Stimulated activated CD4-positive, alpha-beta T cell treated with anti-CD3 and anti-CD28 coated beads, Interleukin-2, amount 100 ng/mL, for 48 hours (primary cell): Measurements from ENCODE around the gene TNFAIP8L1.
A peak's percentile ranks its signal among the peaks of the same experiment; 100 is the strongest.
"Not testable (repeated sequence)": the region's sequence is repeated elsewhere in the genome, so short reads cannot be mapped to it uniquely, and the experiment has no call there.

Experiments
- DNase-seq, 2 donors: peaks; one replicate each; pipeline ENCODE4 v3.0.0-alpha.2; 2020

TNFAIP8L1 gene

DNA sequence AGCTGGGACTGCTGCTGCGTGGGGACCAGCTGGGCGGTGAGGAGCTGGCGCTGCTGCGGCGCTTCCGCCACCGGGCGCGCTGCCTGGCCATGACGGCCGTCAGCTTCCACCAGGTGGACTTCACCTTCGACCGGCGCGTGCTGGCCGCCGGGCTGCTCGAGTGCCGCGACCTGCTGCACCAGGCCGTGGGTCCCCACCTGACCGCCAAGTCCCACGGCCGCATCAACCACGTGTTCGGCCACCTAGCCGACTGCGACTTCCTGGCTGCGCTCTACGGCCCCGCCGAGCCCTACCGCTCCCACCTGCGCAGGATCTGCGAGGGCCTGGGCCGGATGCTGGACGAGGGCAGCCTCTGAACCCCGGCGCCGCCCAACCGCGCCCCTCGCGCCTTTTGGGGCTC is 12.8 kb downstream of the TNFAIP8L1 start:
- DNase-seq: no peak

DNA sequence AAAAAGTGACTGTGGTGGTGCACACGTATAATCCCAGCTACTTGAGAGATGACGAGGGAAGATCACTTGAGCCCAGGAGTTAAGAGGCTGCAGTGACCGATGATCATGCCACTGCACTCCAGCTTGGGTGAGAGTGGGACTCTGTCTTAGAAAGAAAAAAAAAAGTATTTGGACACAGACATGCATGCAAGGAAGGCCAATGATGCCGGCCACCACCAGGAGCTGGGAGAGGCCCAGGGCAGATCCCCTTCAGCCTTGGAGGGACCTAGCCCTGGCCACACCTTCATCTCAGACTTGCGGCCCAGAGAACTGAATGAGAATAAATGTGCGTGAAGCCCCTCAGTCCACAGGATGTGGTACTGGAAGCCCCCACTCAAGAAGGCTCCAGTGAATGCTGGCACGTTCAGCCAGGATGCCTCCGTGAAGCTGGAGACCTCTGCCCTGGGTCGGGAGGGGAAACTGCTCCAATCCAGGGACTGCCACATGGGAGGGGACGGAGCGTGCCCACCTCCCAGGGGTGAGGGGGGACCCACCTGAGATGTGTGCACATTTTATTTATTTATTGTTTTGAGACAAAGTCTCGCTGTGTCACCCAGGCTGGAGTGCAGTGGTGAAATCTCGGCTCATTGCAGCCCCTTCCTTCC is 14.6 kb downstream of the TNFAIP8L1 start:
- no peak for DNase-seq

GRCh38 chr19:4654437-4655361 is 15.4 kb downstream of the TNFAIP8L1 start:
- no peak for DNase-seq

DNA sequence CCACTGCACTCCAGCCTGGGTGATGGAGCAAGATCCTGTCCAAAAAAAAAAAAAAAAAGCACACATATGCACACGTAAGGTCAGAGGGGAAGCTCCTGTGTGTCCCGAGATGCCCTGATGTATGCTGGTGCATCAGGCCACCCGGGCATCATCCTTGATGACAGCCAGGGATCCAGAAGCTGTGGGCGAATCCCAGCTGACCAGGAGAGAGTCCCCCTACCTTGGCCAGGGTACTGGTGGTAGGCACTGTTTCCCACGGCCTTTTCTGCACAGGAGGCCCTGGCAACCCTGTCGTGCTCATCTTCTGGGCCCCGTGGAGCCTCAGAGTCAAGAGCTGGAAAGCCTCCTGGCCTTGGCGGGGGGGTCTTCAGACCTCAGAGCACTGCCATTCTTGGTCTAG is 16.8 kb downstream of the TNFAIP8L1 start:
- DNase-seq: no peak

DNA sequence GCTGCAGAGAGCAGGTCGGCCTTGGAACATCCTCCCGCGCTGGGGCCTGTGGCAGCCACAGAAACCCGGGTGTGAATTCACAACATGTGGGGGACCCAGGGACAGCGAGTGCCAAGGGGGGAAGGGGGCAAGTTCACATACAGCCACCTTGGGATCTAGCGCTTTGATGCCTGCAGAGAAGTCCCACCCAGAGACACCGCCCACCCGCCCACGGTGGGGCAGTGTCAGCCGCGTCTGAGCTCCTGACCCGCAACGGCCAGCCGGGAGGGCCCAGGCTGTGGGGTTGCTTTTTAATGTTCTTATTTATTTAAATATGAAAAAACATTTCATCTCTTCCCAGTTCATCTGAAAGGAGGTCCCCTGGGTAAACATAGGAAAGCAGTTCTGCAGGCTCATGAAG is 17.9 kb downstream of the TNFAIP8L1 start:
- DNase-seq: no peak

GRCh38 chr19:4657835-4658234 is 18.5 kb downstream of the TNFAIP8L1 start:
- no peak for DNase-seq

DNA sequence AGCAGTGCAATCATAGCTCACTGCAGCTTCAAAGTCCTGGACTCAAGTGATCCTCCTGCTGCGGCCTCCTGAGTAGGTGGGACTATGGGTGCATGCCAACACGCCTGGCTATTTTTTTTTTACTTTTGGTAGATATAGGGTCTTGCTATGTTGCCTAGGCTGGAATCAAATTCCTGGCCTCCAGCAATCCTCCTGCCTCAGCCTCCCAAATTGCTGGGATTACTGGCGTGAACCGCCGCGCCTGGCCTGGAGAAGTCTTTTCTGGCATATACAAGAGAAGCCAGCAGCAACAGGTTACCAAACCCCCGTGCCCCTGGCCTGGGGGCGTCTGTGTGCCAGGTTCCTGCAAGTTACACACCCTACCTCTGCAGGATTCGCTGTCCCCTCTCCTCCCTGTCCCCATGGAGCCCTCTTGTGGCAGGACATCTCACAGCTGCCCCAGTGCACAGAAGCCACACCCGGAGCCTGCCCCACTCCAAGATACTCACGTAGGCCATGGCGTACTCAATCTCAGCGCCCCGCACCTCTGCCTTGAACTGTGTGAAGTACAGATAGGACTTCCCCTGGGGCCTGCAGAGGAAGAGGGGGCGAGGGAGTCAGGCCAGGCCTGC is 21.0 kb downstream of the TNFAIP8L1 start:
- DNase-seq: no peak

GRCh38 chr19:4660993-4661392 is 21.7 kb downstream of the TNFAIP8L1 start:
- no peak for DNase-seq

- no peak for DNase-seq
Observed at GRCh38 chr19:4662020-4662695, 22.8 kb downstream of the TNFAIP8L1 start.

DNA sequence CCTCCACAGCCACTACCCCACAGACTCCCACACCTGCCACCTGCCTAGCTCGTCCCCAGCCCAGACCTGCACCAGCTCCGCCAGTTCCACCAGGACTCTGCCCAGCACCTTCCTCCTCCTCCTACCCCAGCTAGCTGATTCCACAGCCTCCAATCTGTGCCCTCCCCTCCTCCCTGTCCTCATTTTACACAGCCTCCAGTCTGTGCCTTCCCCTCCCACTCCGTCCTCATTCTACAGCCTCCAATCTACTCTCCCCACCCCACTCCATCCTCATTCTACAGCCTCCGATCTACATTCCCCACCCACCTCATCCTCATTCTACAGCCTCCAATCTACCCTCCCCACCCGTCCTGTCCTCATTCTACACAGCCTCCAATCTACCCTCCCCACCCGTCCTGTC is 23.5 kb downstream of the TNFAIP8L1 start:
- no peak for DNase-seq

DNA sequence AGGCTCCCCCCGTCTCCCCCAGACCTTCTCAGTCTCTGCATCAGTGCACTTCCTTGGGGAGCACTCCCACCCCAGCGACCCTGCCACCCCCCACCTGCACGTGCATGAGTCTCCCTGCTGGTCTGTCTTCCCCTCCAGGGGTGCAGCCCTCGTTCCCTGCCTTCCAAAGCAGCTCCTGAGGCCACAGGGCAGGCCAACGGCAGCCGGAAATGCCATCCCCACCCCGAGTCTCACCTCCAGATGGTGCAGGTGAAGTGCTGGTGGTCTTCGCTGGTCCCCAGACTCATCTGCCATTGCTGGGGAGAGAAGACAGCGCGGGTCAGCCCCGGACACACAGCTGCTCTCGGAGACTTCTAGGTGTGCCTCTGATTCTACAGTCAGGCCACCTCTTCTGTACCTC is 25.3 kb downstream of the TNFAIP8L1 start:
- DNase-seq: no peak

DNA sequence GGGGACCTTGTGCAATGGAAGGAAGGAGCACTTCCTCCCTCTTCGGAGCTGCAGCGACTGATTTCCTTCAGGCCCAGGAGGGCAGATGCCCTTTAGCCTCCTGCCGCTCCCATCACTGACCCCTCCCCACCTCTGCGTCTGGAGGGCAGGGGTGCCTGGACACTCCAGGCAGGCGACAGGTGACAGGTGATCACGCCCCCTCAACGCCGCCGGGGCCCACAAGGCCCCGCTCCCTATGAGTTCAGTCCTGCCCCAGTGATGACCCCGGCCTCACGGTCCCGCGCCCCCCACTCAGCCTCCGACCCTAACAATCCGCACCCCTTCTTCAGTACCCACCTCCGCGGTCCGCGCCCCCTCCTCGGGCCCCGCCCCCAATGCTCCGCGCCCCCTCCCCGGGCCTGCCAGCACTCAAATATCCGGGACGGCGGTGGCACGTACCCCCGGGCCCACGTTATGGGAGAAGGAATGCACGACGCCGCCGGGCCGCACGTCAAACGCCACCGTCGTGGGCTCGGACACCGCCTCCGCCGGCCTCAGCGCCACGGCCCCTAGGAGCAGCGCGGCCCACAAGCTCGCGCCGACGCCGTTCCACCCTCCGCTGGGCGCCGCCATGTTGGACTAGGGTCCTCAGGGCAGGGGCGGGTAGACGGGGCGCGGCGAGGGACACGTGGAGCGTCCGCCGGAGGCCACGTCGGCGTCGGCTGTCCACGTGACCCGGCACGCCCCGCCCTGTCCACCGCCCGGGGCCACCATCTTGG is 30.6 kb downstream of the TNFAIP8L1 start, which contains the start of gene MYDGF:
MYDGF (minus strand) TSS at position 620 of the 758 bp plus-strand sequence; CDS start at position 612, 8 bp downstream.
- peak; percentile 91 to 93 for DNase-seq

DNA sequence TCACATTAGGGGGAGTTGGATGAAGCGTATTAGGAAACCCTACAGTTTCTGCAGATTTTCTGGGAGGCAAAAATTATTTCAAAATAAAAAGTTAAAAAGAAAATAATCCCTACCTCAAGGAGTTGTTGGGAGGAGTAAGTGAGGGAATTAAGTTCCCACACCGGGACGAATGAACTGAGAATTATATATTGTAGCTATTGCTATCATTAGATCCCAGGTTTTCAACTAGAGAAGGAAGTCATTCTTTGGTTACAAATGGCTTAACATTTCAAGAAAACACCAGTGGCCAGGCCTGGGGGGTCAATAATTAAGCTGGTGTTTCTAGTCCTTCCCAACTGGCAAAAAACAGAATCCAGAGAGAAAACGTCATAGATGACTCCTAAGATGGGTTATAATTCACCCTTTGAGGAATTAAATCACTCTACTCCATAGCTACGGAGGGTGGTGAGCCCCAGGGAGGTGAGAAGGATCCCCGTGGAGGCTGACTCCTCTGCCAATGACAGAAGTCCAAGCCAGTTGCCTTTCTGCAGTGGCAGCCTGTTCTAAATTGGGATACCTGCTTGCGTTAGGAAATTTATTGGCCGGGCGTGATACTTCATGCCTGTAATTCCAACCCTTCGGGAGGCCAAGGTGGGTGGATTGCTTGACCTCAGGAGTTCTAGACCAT is 32.0 kb downstream of the TNFAIP8L1 start:
- no peak for DNase-seq

DNA sequence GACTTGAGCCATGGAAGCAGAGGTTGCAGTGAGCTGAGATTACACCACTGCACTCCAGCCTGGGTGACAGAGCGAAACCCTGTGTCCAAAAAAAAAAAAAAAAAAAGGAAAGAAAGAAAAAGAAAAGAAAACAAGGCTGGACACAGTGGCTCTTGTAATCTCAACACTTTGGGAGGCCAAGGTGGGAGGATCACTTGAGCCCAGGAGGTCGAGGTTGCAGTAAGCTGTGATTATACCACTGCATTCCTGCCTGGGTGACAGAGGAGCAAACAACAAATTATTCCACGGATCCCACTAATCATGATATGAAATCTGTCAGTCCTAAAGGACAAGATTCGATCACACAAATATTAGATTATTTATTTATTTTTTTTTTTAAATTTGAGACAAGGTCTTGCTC is 33.9 kb downstream of the TNFAIP8L1 start:
- no peak for DNase-seq

- DNase-seq: no peak
Observed at GRCh38 chr19:4673726-4674125, 34.4 kb downstream of the TNFAIP8L1 start.

DNA sequence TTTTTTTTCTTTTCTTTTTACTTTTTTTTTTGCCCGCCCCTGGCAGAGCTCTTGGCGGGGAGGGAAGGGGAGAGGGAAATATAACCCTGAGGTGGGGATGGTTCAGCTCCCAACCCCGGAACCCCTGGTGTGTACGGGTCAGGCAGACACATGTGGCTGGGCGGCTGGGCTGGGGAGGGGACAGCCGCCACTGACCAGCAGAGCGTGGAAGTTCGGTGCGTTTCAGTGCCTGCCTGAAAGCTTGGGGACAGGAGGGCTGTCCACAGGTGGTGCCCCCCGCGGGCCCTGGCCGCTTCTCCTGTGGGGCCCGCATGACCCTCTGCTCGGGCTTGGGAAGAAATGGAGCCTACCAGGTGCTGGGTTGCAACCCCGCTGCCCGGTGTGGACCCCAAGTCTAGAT is 36.0 kb downstream of the TNFAIP8L1 start:
- DNase-seq: no peak

DNA sequence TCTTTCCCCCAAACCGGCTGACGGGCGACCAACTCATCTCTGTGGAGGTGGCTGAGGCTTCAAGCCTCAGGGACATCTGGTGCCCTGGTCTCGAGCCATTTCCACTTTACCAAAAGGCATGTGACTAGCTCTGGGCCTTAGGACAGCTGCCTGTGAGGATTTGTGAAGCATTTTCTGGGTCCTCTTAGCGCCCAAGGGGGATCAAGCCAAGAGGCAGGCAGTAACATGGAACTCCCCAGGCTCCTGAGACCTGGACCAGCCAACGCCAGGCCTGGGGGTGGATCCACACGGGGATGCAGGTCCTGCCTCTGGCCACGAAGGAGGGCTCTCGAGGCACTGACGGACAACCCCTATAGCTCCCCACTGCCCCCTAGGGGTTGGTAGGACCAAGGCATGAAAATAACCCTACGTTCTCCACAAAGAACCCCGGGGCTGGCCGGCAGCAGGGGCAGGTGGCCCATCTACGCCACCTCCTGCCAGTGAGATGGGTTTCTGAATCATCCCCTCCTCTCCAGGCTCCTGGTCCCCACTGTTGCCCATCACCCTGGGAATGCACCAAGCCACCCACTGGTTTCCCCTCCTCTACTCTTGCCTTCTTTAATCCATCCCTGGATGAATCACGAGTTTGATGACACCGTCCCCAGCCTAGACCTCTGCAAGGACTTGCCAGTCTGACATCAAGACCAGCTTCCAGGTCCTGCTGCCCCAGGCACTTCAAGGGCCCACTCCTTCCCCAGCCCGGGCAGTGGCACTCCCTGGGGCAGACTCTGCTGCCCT is 37.8 kb downstream of the TNFAIP8L1 start:
- peak; percentile 23 to 36 for DNase-seq

GRCh38 chr19:4678881-4679790 is 39.8 kb downstream of the TNFAIP8L1 start:
- DNase-seq: peak in 1 of 2 donors; percentile 15

DNA sequence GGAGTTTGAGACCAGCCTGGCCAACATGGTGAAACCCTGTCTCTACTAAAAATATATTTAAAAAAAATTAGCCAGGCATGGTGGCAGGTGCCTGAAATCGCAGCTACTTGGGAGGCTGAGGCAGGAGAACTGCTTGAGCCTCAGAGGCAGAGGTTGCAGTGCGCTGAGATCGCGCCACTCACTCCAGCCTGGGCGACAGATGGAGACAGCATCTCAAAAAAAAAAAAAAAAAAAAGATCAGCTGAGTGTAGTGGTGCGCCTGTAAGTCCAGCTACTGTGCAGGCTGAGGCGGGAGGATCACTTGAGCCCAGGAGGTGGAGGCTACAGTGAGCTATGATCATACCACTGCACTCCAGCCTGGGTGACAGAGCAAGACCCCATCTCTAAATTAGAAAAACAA is 40.7 kb downstream of the TNFAIP8L1 start:
- not testable (repeated sequence) for DNase-seq
